Transverse colon (tissue), 4 donors: ENCODE data around the gene NECAP2.
"Not testable (repeated sequence)": the region's sequence is repeated elsewhere in the genome, so short reads cannot be mapped to it uniquely, and the experiment has no call there.

Experiments
- POLR2A ChIP-seq: fragments of 450-650 bp; IDR thresholded peaks from one replicate; pipeline ENCODE4 v1.6.1; 2016; ENCODE audit warnings: antibody characterized with exemption, mild to moderate bottlenecking, moderate library complexity
- POLR2AphosphoS5 ChIP-seq, 3 donors: sonication (generic); formaldehyde crosslinking; IDR thresholded peaks; one replicate each; pipeline ENCODE4 v1.6.1; 2016; ENCODE audit warnings: antibody characterized with exemption in 3 of 3
- TF ChIP-seq, protein P1 (sequence below), 5 experiments: fragments of 200-600 bp in 3 of 5; fragments of 450-650 bp in 2 of 5; sonication (generic) in 3 of 5; IDR thresholded peaks; 1 replicate in 2 of 5; 2 replicates in 3 of 5; pipeline ENCODE4 v1.5.1; 2016 to 2017; ENCODE audit warnings: antibody characterized with exemption in 5 of 5, inconsistent platforms in 3 of 5, mild to moderate bottlenecking in 2 of 5, moderate library complexity in 1 of 5

DNA sequence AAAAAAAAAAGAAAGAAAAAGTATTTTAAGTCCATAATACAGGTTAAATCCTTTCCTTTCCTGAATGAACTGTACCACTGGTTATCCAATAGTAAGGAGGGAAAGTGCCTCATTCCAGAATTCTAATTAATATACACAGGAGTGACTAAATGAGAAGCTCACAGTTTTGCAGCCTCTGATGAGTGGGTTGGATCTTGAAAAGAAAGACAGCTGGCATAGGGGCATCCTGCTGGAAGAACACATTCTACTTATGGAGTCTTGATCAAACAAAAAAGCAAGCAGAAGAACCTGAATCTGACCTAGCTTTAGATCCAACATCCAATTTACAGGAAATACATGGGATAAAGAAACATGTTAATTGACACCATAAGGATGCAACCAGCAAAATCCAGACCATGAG, 46.5 kb downstream of the NECAP2 start:
- TF ChIP-seq, protein P1, sequence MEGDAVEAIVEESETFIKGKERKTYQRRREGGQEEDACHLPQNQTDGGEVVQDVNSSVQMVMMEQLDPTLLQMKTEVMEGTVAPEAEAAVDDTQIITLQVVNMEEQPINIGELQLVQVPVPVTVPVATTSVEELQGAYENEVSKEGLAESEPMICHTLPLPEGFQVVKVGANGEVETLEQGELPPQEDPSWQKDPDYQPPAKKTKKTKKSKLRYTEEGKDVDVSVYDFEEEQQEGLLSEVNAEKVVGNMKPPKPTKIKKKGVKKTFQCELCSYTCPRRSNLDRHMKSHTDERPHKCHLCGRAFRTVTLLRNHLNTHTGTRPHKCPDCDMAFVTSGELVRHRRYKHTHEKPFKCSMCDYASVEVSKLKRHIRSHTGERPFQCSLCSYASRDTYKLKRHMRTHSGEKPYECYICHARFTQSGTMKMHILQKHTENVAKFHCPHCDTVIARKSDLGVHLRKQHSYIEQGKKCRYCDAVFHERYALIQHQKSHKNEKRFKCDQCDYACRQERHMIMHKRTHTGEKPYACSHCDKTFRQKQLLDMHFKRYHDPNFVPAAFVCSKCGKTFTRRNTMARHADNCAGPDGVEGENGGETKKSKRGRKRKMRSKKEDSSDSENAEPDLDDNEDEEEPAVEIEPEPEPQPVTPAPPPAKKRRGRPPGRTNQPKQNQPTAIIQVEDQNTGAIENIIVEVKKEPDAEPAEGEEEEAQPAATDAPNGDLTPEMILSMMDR (IDR thresholded peaks at IDR 0.05): not testable (repeated sequence)
- TF ChIP-seq POLR2AphosphoS5 (IDR thresholded peaks at IDR 0.05); POLR2A: not testable (repeated sequence)
